ENCODE measurements around the gene PKN2. TPM values are rescaled to one million over a fixed set of nuclear protein-coding genes. Genes with fewer than 3 reads are reported as not detected.

Gene PKN2
- 67.8 and 72.8 TPM in 2 replicates for total RNA-seq
- long read RNA-seq, full-length matches to known transcripts, result 20 of 73 reads
- long read RNA-seq, partial matches to known transcripts, result 33 of 73 reads
- long read RNA-seq, other reads (novel, unspliced or antisense), result 20 of 73 reads

DNA sequence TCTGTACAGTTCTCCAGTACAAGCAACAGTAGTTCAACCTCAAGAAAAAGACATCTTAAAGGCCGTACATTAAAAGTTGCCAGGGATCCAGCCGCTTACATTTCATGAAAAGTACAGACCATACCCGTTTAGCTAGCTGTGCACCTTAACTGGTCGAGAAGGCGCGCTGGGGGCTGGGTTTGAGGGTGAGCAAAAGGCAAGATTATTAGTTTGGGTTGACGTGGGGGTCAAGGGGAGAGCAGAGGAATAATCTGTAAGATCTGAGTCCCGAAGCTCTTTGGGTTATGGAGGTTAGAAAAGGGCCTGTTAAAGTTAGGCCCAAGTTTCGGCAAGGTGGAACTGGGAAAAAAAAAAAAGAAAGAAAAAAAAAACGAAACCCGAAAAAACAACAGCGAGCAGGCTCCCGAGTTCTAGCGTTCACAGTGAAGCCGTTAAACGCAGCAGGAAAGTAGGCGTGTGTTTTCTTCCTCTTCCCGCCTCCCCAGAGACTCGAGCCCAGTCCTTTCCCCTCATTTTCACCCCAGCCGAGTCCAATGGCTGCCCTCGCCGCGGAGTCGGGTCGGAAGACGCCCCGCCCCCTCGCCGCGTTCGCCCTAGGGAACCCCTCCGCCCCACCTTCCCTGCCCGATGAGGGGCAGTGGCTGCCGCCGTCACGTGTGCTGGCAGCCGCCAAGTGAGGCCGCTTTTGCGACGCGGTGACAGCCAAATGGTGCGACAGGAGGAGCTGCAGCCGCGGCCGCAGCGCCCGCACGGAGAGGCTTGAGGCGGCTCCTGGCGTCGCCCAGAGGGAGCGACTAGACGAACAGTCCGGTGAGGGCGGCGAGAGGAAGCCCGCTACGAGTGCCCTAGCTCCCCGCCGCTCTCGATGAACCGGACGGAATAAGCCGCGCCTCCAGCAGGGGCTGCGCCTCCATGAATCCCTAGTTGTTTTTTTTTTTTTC, at the start of gene PKN2:
TSS of gene PKN2 (plus strand) at position 733 of the 941 bp plus-strand sequence. CDS start 308 bp downstream, outside the sequence.
- peak; percentile 94 for DNase-seq (ENCODE audit: low spot score, unreplicated experiment)
- Mint-ChIP-seq H3K4me3 (ENCODE audit: low read depth) (peak within 1 kb of the TSS; percentile 89), H3K4me1 (ENCODE audit: low read depth) (peaks cover 16% of the 10 kb centered on the region), H3K36me3 (ENCODE audit: insufficient read depth) (peaks cover 2% of the 10 kb centered on the region), H3K9me3 (ENCODE audit: low read depth) (no peaks in the 10 kb centered on the region), H3K27ac (peak within 1 kb of the TSS; percentile 100), H3K27me3 (no peaks in the 10 kb centered on the region)
- TF ChIP-seq CTCF (IDR thresholded peaks at IDR 0.05; ENCODE audit: unreplicated experiment), result peak; percentile 21

GRCh38 chr1:88634538-88634937, 49.5 kb upstream of the PKN2 start:
- DNase-seq (ENCODE audit: low spot score, unreplicated experiment), result no peak
- peaks cover 13% of the 10 kb centered on the region for H3K9me3 Mint-ChIP-seq (ENCODE audit: low read depth)
- H3K4me1 Mint-ChIP-seq (ENCODE audit: low read depth), result peaks cover 6% of the 10 kb centered on the region
- no peak for TF ChIP-seq CTCF (IDR thresholded peaks at IDR 0.05; ENCODE audit: unreplicated experiment)
- no peaks in the 10 kb centered on the region for H3K36me3 Mint-ChIP-seq (ENCODE audit: insufficient read depth)
- H3K27me3 Mint-ChIP-seq, result no peaks in the 10 kb centered on the region
- H3K27ac Mint-ChIP-seq, result no peak overlapping the region
- no peak overlapping the region for H3K4me3 Mint-ChIP-seq (ENCODE audit: low read depth)

GRCh38 chr1:88640060-88640459, 44.0 kb upstream of the PKN2 start:
- no peak for DNase-seq (ENCODE audit: low spot score, unreplicated experiment)
- H3K36me3 Mint-ChIP-seq (ENCODE audit: insufficient read depth), result no peaks in the 10 kb centered on the region
- H3K4me1 Mint-ChIP-seq (ENCODE audit: low read depth), result no peaks in the 10 kb centered on the region
- H3K4me3 Mint-ChIP-seq (ENCODE audit: low read depth), result no peak overlapping the region
- TF ChIP-seq CTCF (IDR thresholded peaks at IDR 0.05; ENCODE audit: unreplicated experiment), result no peak
- peaks cover 4% of the 10 kb centered on the region for H3K9me3 Mint-ChIP-seq (ENCODE audit: low read depth)
- H3K27me3 Mint-ChIP-seq, result no peaks in the 10 kb centered on the region
- H3K27ac Mint-ChIP-seq, result no peak overlapping the region

GRCh38 chr1:88645886-88646285, 38.2 kb upstream of the PKN2 start:
- Mint-ChIP-seq H3K4me1 (ENCODE audit: low read depth) (peaks cover 6% of the 10 kb centered on the region), H3K27ac (no peak overlapping the region), H3K36me3 (ENCODE audit: insufficient read depth) (no peaks in the 10 kb centered on the region), H3K27me3 (no peaks in the 10 kb centered on the region), H3K9me3 (ENCODE audit: low read depth) (no peaks in the 10 kb centered on the region), H3K4me3 (ENCODE audit: low read depth) (no peak overlapping the region)
- no peak for DNase-seq (ENCODE audit: low spot score, unreplicated experiment)
- no peak for TF ChIP-seq CTCF (IDR thresholded peaks at IDR 0.05; ENCODE audit: unreplicated experiment)

DNA sequence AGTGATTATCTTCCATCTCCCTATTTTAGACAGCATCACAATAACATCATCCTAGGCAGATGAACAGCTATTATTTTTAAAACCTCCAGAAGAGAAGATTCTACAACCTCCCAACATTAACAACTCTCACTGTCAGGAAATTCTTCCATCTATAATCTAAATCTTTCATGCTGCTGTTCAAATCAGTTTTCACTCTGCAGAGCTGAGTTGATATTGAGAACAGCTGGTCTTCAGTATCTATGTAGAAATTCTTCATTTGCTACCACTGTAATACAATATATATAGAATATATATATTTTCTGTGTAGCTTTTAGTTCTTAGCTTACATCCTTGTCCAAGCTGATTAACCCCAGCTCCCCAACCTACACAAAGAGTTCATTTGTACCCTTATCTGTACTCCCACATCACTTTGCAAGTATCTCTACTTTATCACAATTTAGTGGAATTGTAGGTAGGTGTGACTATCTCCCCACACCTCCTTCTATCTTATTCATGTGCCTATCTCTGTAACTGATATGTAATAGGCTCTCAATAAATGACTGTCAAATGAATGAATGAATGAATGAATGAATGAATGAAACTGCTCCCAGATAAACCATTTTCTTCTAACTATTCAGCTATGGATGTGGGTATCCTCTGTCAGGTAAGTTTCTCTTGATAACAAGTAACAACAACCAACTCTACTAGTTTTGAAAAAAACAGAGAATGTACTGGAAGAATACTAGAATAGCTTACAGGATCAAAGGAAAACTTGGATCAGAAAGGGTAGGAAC, 37.4 kb upstream of the PKN2 start:
- no peak for DNase-seq (ENCODE audit: low spot score, unreplicated experiment)
- H3K4me3 Mint-ChIP-seq (ENCODE audit: low read depth), result no peak overlapping the region
- no peaks in the 10 kb centered on the region for H3K36me3 Mint-ChIP-seq (ENCODE audit: insufficient read depth)
- no peaks in the 10 kb centered on the region for H3K9me3 Mint-ChIP-seq (ENCODE audit: low read depth)
- H3K27me3 Mint-ChIP-seq, result no peaks in the 10 kb centered on the region
- no peak overlapping the region for H3K27ac Mint-ChIP-seq
- H3K4me1 Mint-ChIP-seq (ENCODE audit: low read depth), result peaks cover 6% of the 10 kb centered on the region
- no peak for TF ChIP-seq CTCF (IDR thresholded peaks at IDR 0.05; ENCODE audit: unreplicated experiment)
